ENCODE results near the gene RTRAF. TPM values are rescaled to one million over a fixed set of nuclear protein-coding genes. Genes with fewer than 3 reads are reported as not detected.

Gene RTRAF
- total RNA-seq, result 225 TPM
- long read RNA-seq, full-length matches to known transcripts, result 189 of 214 reads
- long read RNA-seq, partial matches to known transcripts, result 18 of 214 reads
- long read RNA-seq, other reads (novel, unspliced or antisense), result 7 of 214 reads

DNA sequence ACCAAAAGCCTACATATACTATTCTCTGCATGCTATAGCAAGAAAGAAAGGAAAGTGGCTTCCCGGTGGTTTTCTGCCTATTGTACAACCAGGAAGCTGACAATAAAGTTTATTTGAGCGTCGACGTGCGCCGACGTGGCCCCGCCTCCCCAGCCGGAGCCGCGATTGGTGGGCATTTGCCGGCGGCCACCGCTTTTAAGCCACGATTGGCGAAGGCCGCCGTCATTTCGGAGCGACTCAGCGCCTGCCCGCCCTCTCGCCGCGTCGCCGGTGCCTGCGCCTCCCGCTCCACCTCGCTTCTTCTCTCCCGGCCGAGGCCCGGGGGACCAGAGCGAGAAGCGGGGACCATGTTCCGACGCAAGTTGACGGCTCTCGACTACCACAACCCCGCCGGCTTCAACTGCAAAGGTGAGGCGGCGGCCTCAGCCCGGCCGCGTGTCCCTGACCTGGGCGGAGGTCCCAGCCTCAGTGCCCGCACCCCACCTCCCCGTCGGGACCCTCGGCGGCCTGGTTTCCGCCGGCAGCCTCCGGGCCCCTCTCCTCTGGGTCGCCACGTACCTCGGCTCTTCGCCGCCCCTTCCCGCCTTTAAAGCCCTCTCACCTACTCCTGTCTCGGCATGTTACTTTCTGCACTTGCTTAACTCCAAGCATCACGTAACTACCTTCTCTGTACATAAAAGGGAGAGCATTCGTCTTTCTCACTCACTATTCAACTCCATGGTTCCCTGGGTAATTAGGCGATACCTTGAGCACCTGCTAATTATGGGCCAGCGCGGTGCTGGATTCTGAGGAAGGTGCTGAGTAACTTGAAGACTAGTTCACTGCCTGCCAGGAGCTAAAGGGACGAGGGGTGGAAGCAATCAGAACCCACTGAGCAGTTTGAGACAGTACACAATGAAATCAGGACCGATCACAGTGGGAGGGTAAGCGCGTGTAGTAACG, at the start of gene RTRAF:
Gene RTRAF (plus strand): TSS at position 254 of the 942 bp plus-strand sequence. CDS start 94 bp downstream, at position 348.
- ATAC-seq, result peak; percentile 99
- peak; percentile 97 for DNase-seq
- intact Hi-C loops (cut with micrococcal nuclease), result no loop called here

DNA sequence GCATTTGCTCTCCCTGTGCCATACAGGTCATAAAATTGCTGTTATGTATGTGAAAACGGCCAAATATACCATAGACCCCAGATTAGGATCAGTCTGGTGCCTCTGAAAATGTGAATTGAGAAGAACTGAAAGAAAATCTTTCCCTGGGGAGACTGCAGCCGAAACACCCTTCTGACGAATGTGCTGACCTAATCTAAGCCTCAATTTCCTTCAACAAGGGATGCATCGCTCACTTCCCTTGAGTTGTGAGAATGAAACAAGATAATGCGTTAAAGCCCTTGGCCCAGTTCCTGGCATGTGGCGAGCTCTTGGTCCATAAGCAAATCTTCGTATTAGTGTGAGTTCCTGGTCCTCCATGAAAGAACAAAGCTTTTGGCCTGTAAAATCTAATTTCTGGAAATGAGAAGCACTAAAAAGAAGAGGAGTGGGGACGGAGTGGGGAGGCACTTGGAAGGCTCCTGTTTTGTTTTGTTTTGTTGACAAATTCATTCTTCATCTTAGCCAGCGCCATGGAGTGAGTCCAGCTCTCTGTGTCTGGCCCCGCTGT, 49.5 kb upstream of the RTRAF start:
- DNase-seq (no peak), ATAC-seq (no peak)
- intact Hi-C loops (cut with micrococcal nuclease), result no loop called here

DNA sequence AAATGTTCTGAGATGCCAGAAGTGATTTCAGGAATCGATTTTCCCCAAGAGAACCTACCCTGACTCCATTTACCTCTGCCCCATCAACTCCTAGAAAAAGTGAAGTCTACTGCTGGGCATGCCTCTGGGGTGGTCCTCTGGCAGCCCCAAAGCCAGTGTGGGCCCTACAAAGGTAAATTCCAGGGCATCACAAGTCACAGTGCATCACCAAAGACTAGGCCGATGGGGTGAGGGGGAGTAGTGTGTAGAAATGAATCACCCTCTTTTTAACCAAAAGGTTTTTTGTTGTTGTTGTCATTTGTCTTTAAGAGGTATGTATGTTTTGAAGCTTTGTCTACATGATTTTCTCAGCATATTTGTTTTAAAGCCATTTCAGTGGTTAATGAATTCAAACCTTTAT, 46.4 kb upstream of the RTRAF start:
- DNase-seq (no peak), ATAC-seq (no peak)
- intact Hi-C loops (cut with micrococcal nuclease), result no loop called here

DNA sequence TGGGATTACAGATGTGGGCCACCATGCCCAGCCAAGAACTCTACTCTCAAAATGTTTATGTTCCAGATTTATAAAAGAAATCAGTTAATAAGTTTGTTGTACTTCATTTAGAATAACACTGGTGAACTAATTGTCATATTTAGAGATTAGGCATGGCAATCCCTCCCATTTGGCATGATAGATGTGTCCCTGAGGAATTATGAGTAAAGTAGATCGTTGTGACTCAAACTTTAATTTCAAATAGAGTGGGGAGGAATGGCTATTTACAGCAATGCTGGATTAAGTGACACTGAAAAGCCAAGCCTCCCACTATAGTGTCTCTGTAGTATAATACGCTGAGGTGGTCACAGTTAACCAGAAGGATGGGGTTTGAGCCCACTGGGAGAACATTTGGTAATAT, 39.3 kb upstream of the RTRAF start:
- intact Hi-C loops (cut with micrococcal nuclease), result no loop called here
- ATAC-seq (no peak), DNase-seq (no peak)

DNA sequence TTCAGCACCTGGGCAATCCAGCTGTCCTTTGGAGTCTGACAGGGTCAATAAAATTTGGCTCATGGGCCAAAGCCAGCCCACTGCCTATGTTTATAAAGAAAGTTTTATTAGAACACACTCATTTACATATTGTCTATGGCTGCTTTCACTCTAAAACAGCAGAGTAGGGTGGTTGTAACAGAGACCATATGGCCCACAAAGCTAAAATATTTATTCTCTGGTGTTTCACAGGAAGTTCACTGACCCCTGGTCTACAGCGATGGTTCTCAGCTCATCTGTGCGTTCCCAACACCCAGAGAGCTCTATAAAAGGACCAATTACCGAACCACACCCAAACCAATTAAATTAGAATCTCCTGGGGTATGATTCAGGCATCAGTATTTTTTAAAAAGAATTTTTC, 37.7 kb upstream of the RTRAF start:
- DNase-seq, result no peak
- no peak for ATAC-seq
- intact Hi-C loops (cut with micrococcal nuclease), result no loop called here

DNA sequence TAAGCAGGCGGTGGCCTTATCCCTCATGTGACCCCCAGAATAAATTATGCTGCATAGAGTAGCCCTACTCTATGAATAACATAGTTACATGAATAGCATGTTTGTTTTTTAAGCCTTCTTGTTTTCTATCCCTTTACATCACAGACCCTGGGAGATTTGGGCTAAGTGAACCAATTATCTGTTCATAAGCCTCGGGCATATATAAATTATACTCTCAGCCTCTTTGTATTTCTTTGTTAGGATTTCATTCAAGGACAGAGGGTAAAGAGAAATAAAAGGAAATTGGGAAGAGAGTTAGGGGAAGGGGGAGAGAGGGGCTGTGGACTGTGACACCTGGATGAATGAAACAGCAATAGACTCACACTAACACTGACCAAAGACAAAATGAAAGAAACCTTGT, 35.3 kb upstream of the RTRAF start:
- no peak for ATAC-seq
- intact Hi-C loops (cut with micrococcal nuclease), result no loop called here
- DNase-seq, result no peak

DNA sequence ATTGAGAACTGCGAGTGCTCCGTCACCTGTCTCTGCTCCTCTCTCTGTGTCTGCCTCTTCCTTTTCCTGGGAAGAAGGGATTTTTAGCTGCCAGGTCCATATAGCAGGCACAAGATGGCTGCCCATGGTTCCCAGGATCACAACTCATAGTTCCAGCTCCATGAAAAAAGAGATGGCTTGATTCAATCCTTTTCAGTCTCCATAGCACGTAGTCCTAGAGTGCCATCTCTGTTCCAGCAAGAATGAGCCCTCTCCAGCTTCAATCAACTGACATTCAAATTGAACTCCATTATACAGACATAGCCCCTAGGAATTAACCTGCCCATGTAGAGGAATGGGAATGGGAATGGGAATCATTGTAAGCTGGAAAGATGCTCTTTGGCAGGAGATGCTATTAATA, 34.7 kb upstream of the RTRAF start:
- ATAC-seq, result no peak
- DNase-seq, result no peak
- intact Hi-C loops (cut with micrococcal nuclease), result no loop called here

DNA sequence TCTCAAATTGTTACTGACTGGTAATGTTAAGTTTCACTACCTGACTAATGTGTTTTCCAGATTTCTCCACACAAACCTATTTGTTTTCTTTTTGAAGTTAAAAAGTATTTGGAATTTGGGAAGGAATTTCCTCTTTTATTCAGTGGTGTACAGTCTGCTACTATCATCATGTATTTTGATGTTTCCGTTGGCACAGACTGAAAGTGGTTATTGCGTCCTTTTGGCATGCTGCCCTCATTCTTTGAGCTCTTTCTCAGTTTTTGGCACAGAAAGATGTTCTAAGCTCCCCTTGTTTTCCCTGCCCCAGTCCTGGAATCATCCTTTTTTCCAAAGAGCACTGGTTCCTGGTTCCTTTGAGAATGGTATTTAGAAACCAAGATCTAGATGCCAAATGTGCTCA, 31.4 kb upstream of the RTRAF start:
- no peak for DNase-seq
- peak; percentile 43 for ATAC-seq
- intact Hi-C loops (cut with micrococcal nuclease), result no loop called here

DNA sequence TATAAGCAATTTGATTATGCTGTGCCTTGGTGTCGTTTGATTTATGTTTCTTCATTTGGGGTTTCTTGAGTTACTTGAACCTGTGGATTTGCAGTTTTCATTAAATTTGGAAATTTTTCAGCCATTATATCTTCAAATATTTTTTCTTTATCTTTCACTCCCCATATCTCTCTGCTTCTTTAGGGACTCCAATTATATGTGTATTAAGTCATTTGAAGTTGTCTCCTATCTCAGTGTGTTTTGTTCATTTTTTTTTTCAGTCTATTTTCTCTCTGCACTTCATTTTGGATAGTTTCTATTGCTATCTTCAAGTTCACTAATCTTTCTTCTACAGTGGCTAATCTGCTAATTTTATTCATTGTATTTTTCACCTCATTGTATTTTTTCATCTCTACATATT, 29.4 kb upstream of the RTRAF start:
- ATAC-seq (no peak), DNase-seq (no peak)
- intact Hi-C loops (cut with micrococcal nuclease), result no loop called here

DNA sequence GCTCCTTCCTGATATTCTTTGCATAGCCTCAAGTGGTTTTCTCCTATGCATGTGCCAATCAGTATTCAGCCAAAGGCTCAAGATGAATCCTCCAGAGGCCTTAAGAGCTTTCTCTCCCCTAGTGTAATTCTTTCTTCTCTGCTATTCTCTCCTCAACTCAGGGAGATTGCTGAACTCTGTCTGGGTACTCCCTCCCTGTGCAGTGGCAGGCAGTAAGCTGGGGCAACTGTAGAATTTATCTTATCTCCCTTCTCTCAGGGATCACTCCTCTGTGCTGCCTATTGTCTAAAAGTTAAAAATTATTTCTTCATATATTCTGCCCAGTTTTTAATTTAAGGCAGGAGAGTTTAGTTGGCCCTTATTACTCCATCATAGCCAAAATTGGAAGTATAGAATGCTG, 28.5 kb upstream of the RTRAF start:
- no peak for DNase-seq
- intact Hi-C loops (cut with micrococcal nuclease), result no loop called here
- ATAC-seq, result no peak

DNA sequence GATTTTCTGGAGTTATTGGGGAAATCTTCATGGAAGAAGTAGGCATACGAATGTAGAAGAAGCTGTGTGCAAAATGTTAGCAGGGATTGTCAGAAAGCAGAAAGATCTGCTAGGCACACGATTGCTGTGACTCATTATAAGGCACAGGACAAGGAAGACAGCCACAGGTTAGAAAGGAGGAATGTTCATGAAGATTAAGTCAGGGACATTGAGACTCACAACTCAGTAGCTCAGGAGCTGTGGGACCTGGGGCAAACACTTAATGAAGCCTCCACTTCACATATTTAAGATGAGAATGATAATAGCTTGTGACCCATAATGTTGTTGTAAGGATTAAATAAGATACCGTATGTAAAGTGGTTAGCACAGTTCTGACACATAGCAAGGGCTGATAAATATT, 26.6 kb upstream of the RTRAF start:
- DNase-seq (no peak), ATAC-seq (no peak)
- intact Hi-C loops (cut with micrococcal nuclease), result no loop called here

DNA sequence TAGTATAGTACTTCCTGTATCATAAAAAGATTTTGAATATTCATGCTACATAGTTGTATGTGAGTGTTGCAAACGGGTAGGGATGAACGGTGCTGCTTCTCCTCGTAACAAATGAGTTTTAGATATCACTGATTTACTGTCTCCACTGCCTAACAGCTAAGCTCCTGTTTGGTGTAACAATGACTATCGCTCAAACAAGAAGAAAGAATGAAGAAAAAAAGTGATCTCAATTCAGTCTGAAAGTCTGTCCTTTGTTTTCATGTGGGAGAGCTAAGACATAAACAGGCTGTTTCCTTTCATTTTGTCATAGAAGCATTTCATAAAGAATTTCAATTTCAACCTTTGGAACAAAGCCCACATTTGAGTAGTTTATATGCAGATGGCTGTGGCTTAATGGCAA, 26.1 kb upstream of the RTRAF start:
- intact Hi-C loops (cut with micrococcal nuclease), result no loop called here

DNA sequence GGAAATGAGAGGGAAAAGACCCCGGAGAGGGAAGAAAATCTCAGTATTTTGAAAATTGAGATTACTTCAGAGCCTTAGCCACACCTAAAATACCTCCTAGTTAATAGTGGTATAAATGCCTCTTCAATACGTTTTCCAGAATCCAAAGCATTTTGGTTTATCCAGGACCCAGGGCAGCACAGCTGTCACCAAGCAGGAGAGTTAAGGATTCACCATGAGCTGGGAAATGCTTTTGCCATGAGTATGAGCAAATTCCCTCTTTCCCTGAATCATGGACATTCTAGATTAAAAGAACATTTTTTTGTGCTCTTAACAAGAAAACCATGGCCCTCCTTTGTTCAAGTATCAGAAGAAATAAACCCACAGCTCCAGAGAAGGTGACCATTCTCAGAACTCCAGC, 21.8 kb upstream of the RTRAF start:
- intact Hi-C loops (cut with micrococcal nuclease), result no loop called here
- no peak for DNase-seq
- no peak for ATAC-seq

More for the DNA sequence above, 26.1 kb upstream of the RTRAF start:
- ATAC-seq, result no peak
- no peak for DNase-seq

DNA sequence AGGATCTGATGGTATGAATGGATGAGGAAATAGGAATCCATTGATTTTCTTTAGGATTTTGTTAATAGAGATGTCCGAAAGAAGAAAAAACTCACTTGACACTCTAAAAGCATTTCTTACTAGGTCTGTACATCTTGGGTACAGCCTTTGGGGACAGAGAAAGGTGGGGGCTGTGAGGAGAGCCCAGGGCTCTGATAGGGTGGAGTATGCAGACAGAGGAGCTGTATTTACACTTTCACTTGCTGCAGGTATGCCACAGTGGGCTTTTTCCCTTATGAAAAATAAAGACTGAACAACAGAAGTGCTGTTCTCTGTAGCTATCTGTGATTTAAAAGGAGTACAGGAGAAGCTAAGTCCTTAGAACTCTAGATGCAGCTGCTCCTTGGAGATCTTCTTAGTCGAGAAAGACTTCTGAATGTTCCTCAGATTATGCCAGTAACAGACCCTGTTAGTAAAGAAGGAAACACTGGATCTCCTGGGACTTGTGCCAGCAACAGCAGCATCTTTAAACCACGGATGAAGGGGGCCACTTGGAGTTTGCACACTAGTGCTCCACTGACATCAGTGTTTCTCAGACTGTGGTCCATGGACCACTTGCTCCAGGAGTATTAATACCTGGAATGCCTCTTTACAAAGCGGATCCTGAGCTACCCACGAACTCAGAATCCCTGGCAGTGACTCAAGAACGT, 19.4 kb upstream of the RTRAF start:
- intact Hi-C loops (cut with micrococcal nuclease), result no loop called here
- DNase-seq, result no peak
- no peak for ATAC-seq

DNA sequence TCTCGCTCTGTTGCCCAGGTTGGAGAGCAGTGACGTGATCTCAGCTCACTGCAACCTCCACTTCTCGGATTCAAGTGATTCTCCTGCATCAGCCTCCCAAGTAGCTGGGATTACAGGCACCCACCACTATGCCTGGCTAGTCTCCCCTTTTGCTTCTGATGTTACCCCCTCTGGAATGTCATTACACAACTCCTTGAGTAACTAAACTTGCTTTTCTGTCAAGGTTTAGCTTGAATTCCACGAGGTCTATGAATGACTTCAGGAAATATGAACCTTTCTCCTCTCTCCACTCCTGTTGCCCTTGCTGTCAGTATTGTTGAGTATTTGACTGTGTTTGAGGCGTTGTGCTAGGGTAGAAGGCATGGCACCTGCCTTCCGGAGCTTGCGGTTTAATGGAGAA, 16.8 kb upstream of the RTRAF start:
- no peak for ATAC-seq
- intact Hi-C loops (cut with micrococcal nuclease), result no loop called here
- no peak for DNase-seq

DNA sequence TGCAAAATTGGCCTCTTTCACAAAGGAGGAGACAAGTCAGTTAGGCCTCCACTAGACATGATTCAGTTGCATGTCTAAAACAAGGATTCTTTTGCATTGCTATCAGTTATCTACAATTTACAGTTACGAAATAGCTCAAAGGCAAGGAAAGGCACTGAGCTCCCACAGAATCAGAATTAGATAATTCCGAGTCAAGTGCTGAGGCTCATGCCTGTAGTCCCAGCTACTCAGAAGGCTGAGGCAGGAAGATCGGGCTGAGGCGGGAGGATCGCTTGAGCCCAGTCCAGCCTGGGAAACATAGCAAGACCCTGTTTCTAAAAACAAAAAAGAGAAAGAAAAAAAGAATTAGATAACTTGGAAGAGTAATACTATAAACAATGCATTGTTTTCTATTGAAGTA, 12.3 kb upstream of the RTRAF start:
- ATAC-seq, result no peak
- intact Hi-C loops (cut with micrococcal nuclease), result no loop called here
- DNase-seq, result no peak

DNA sequence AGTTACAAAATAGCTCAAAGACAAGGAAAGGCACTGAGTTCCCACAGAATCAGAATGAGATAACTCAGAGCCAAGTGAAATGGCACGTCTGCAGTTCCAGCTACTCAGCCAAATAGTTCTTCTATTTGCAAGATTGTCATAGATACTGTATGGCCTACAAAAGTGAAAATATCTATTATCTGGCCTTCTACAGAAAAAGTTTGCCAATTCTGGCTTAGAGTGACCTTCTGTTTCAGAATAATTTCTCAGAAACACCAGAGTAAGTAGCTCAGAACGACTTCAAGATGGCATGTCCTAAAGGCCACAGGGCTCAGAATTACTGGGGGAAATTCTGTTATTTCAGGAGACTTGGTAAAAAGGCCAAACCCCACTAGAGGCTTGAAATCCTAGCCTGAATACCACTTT, 10.7 kb upstream of the RTRAF start:
- ATAC-seq, result peak; percentile 56
- intact Hi-C loops (cut with micrococcal nuclease), result no loop called here
- no peak for DNase-seq

DNA sequence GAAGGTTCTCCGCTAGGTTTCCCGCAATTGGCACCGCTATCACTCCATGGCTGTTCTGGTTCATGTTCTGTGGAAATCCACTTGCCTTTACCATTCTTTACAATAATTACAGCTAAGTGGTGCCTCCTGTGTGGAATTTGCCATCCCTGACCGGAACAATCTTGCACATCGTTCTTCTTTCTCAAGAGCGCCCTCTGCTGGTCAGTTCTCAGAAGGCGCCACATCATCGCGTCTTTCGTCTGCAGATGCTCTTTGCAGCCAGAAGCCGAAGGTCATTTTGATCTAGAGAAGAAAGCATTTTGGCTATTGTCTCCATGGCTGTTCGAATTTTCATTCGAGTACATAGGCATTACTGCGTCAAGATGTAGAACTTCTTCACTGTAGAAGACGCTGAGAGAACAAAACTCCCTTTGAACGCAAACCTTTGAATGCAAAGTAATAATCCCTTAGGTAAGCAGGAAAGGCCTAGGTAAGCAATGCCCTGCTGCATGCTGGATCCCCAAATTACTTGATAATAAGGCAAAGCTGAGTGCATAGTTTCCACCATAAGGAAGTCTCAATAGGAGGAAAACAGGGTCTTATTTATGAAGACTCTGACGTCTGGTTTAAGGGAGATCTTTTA, 10.1 kb upstream of the RTRAF start:
- ATAC-seq (peak; percentile 88), DNase-seq (peak; percentile 84)
- intact Hi-C loops (cut with micrococcal nuclease), result no loop called here

DNA sequence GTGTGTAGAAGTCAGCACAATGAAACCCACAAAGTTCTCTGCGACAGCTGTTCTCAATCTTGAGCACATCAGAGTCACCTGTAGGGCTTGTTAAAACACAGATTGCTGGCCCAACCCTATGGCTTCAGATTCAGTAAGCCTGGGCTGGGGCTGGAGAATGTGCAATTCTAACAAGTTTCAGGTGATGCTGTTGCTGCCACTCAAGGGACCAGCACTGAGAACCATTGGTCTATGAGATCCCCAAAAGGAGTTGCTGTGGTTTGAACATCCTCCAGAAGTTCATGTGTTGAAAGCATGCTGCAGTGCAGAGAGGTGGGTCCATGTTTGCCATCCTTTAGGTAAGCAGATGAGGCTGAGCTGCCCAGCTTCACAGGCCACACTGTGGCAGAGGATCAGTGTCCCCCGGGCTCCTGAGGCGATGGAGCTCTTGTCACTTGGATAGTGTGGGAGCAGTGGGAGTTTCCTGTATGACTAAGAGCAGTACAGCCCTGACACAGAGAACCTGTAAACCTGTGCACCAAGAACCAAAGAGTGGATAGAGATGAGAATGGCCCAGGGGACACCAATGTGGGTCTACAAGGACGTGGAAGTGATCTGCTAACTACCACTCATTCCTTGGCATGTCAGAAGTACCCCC, 8.0 kb upstream of the RTRAF start:
- ATAC-seq, result no peak
- no peak for DNase-seq
- intact Hi-C loops (cut with micrococcal nuclease), result no loop called here

All from left ventricle myocardium superior (tissue), 1 donor.